H1 (cell line): Measurements from ENCODE around the gene SIGLEC11. TPM values are rescaled to one million over a fixed set of nuclear protein-coding genes. Genes with fewer than 3 reads are reported as not detected.

ENCODE experiments used
- CTCF ChIA-PET: fragments of 300-600 bp; sonication (Branson Sonifier 250); formaldehyde crosslinking; loops from one replicate; lab custom pipeline; 2021; ENCODE audit not compliant: partially characterized antibody; lab: Charles Lee
- POLR2A ChIA-PET: fragments of 300-600 bp; sonication (Branson Sonifier 250); formaldehyde crosslinking; loops from one replicate; lab custom pipeline; 2021; ENCODE audit warnings: inconsistent platforms; ENCODE audit not compliant: partially characterized antibody; lab: Charles Lee
- DNase-seq, 2 experiments: peaks; one replicate each; pipeline versions ENCODE4 v3.0.0 to v3.0.0-alpha.2; 2010 to 2022; ENCODE audit warnings: low spot score in 2 of 2, low read depth in 1 of 2, mixed read lengths in 1 of 2
- FAIRE-seq: peaks from 2 replicates; lab custom pipeline; 2011; peaks lifted over from hg19 to GRCh38; lab: Jason Lieb, UNC
- H2AFZ ChIP-seq: 2 replicates; pipeline ENCODE4 v1.8.1; 2012; ENCODE audit warnings: low read length, inconsistent platforms
- H2AK5ac ChIP-seq: 2 replicates; pipeline ENCODE4 v1.6.1; 2013; ENCODE audit warnings: low read depth, low read length
- H2BK120ac ChIP-seq: replicated peaks from 2 replicates; pipeline ENCODE3; 2013; ENCODE audit warnings: low read depth, low read length, inconsistent platforms
- H2BK12ac ChIP-seq: 2 replicates; pipeline ENCODE4 v1.6.1; 2013; ENCODE audit warnings: low read depth, low read length
- H2BK15ac ChIP-seq: 2 replicates; pipeline ENCODE4 v1.6.1; 2013; ENCODE audit warnings: low read length
- H2BK20ac ChIP-seq: 2 replicates; pipeline ENCODE4 v1.6.1; 2013; ENCODE audit warnings: low read length
- H2BK5ac ChIP-seq: 2 replicates; pipeline ENCODE4 v1.6.1; 2013; ENCODE audit warnings: low read depth, low read length
- H3K14ac ChIP-seq: 2 replicates; pipeline ENCODE4 v1.6.1; 2013; ENCODE audit warnings: inconsistent platforms; ENCODE audit not compliant: insufficient read length
- H3K18ac ChIP-seq: 2 replicates; pipeline ENCODE4 v1.6.1; 2013; ENCODE audit warnings: low read length; ENCODE audit errors: extremely low read depth
- H3K23ac ChIP-seq: 2 replicates; pipeline ENCODE4 v1.6.1; 2013; ENCODE audit warnings: inconsistent platforms; ENCODE audit not compliant: insufficient read length
- H3K23me2 ChIP-seq: 2 replicates; pipeline ENCODE4 v1.6.1; 2013; ENCODE audit warnings: low read depth, low read length
- H3K27ac ChIP-seq: 2 replicates; pipeline ENCODE4 v1.6.1; 2011; ENCODE audit warnings: low read depth, low read length, inconsistent platforms
- H3K27me3 ChIP-seq, 4 experiments: replicated peaks in 1 of 4; 1 replicate in 1 of 4; 2 replicates in 3 of 4; pipeline versions ENCODE4 v1.6.1 to v1.8.1; 2011 to 2013; ENCODE audit warnings: low read length in 3 of 4, mild to moderate bottlenecking in 3 of 4, inconsistent platforms in 2 of 4, mixed read lengths in 2 of 4, moderate library complexity in 1 of 4; ENCODE audit not compliant: control insufficient read depth in 3 of 4, insufficient read depth in 3 of 4; ENCODE audit errors: extremely low read depth in 1 of 4
- H3K36me3 ChIP-seq, 4 experiments: 2 replicates each; pipeline versions ENCODE4 v1.6.1 to v1.8.1; 2011 to 2013; ENCODE audit warnings: mild to moderate bottlenecking in 4 of 4, low read length in 3 of 4, moderate library complexity in 2 of 4, control low read depth in 1 of 4, inconsistent platforms in 1 of 4; ENCODE audit not compliant: insufficient read depth in 4 of 4, control insufficient read depth in 2 of 4
- H3K4ac ChIP-seq: replicated peaks from 2 replicates; pipeline ENCODE3; 2013; ENCODE audit warnings: low read length, low read depth, mixed read lengths, inconsistent platforms; ENCODE audit not compliant: insufficient read length
- H3K4me1 ChIP-seq, 4 experiments: replicated peaks in 1 of 4; 1 replicate in 1 of 4; 2 replicates in 3 of 4; pipeline versions ENCODE4 v1.6.1 to v1.8.1; 2011 to 2013; ENCODE audit warnings: low read length in 3 of 4, inconsistent platforms in 2 of 4, mixed read lengths in 1 of 4; ENCODE audit not compliant: insufficient read depth in 4 of 4, control insufficient read depth in 3 of 4
- H3K4me2 ChIP-seq, 2 experiments: 2 replicates each; pipeline versions ENCODE4 v1.6.1 to v1.8.1; 2011 to 2013; ENCODE audit warnings: low read depth in 2 of 2, low read length in 2 of 2, control low read depth in 1 of 2, inconsistent platforms in 1 of 2, mild to moderate bottlenecking in 1 of 2; ENCODE audit not compliant: insufficient read depth in 1 of 2
- H3K4me3 ChIP-seq, 4 experiments: fragments of 200-600, 300-600 bp in 1 of 4; sonication (generic), shearing (Covaris generic), sonication (Bioruptor Twin) in 1 of 4; 2 replicates each; pipeline versions ENCODE4 v1.5.1 to v1.8.1; 2011 to 2016; ENCODE audit warnings: low read length in 4 of 4, low read depth in 3 of 4, control low read depth in 2 of 4, inconsistent platforms in 2 of 4, mild to moderate bottlenecking in 2 of 4, mixed read lengths in 1 of 4, moderate library complexity in 1 of 4; ENCODE audit not compliant: insufficient read depth in 2 of 4; ENCODE audit errors: extremely low read depth in 1 of 4
- H3K56ac ChIP-seq: replicated peaks from 2 replicates; pipeline ENCODE3; 2013; ENCODE audit warnings: low read depth, mild to moderate bottlenecking, mixed read lengths, low read length, inconsistent platforms; ENCODE audit not compliant: insufficient read length
- H3K79me1 ChIP-seq: 2 replicates; pipeline ENCODE4 v1.6.1; 2013; ENCODE audit warnings: low read depth, low read length, control low read depth
- H3K79me2 ChIP-seq, 2 experiments: 2 replicates each; pipeline versions ENCODE4 v1.6.1 to v1.8.1; 2012 to 2013; ENCODE audit warnings: low read length in 2 of 2, mild to moderate bottlenecking in 2 of 2, inconsistent platforms in 1 of 2; ENCODE audit not compliant: insufficient read depth in 2 of 2, control insufficient read depth in 1 of 2
- H3K9ac ChIP-seq, 4 experiments: replicated peaks in 1 of 4; 1 replicate in 1 of 4; 2 replicates in 3 of 4; pipeline versions ENCODE4 v1.6.1 to v1.8.1; 2011 to 2013; ENCODE audit warnings: low read depth in 3 of 4, low read length in 3 of 4, control low read depth in 2 of 4, mild to moderate bottlenecking in 2 of 4, moderate library complexity in 2 of 4, inconsistent platforms in 1 of 4; ENCODE audit errors: extremely low read depth in 1 of 4
- H3K9me3 ChIP-seq, 2 experiments: 2 replicates each; pipeline versions ENCODE4 v1.6.1 to v1.8.1; 2012 to 2013; ENCODE audit warnings: mild to moderate bottlenecking in 2 of 2, moderate library complexity in 2 of 2, control low read depth in 1 of 2, inconsistent platforms in 1 of 2, low read depth in 1 of 2, low read length in 1 of 2, mixed read lengths in 1 of 2; ENCODE audit not compliant: insufficient read depth in 2 of 2
- H4K20me1 ChIP-seq, 2 experiments: replicated peaks in 1 of 2; 2 replicates each; pipeline versions ENCODE3 to v1.8.1; 2011 to 2013; ENCODE audit warnings: inconsistent platforms in 2 of 2, low read length in 2 of 2, mild to moderate bottlenecking in 1 of 2; ENCODE audit not compliant: insufficient read depth in 2 of 2, control insufficient read depth in 1 of 2
- H4K5ac ChIP-seq: 2 replicates; pipeline ENCODE4 v1.6.1; 2013; ENCODE audit warnings: low read length, low read depth, mixed read lengths, inconsistent platforms; ENCODE audit not compliant: insufficient read length
- H4K8ac ChIP-seq: 2 replicates; pipeline ENCODE4 v1.8.0; 2013; ENCODE audit warnings: mild to moderate bottlenecking, moderate library complexity, low read length, inconsistent platforms; ENCODE audit not compliant: insufficient read depth; ENCODE audit errors: extremely low read depth
- H4K91ac ChIP-seq: replicated peaks from 2 replicates; pipeline ENCODE3; 2013; ENCODE audit warnings: low read length, mixed read lengths, inconsistent platforms; ENCODE audit not compliant: insufficient read length
- CHD2 ChIP-seq: IDR thresholded peaks from 2 replicates; pipeline ENCODE4 v1.6.1; 2012; ENCODE audit warnings: low read length, improper control_type of control experiment
- KDM4A ChIP-seq: IDR thresholded peaks from one replicate; pipeline ENCODE4 v1.7.1; 2012; ENCODE audit warnings: low read depth, mild to moderate bottlenecking, moderate library complexity, low read length, inconsistent platforms; ENCODE audit not compliant: severe bottlenecking
- POLR2AphosphoS5 ChIP-seq: IDR thresholded peaks from 2 replicates; pipeline ENCODE4 v1.6.1; 2011; ENCODE audit warnings: low read depth, low read length
- RNF2 ChIP-seq: fragments of 200-900, 300-1000 bp; sonication (generic); IDR thresholded peaks from 2 replicates; pipeline ENCODE4 v1.7.1; 2016; ENCODE audit warnings: borderline replicate concordance, low read depth, mild to moderate bottlenecking, antibody characterized with exemption, low read length; ENCODE audit not compliant: poor library complexity, severe bottlenecking; ENCODE audit errors: missing control alignments
- WGBS, 2 experiments: shearing (Covaris generic) in 1 of 2; methylation state at CpG; one replicate each; pipeline versions ENCODE4 v1.1.6 to v1.1.7; 2013 to 2015; ENCODE audit warnings: low lambda C conversion rate in 2 of 2, mixed read lengths in 2 of 2, inconsistent platforms in 1 of 2, low coverage in 1 of 2, missing lambda C conversion rate in 1 of 2; ENCODE audit not compliant: insufficient replicate concordance in 2 of 2, insufficient coverage in 1 of 2, insufficient read length in 1 of 2; ENCODE audit errors: extremely low coverage in 1 of 2, missing lambda C conversion rate in 1 of 2; 5-methylcytosine and 5-hydroxymethylcytosine counted together
- polyA plus RNA-seq, 7 experiments: library from polyadenylated mRNA; depleted of rRNA in 3 of 7; stranded (reverse) in 5 of 7; unstranded in 2 of 7; fragments of >200 nt in 5 of 7; fragments of 200-250 nt in 2 of 7; gene quantifications; 1 replicate in 5 of 7; 2 replicates in 1 of 7; 4 replicates in 1 of 7; pipeline versions ENCODE4 v1.2.1 to v1.2.3, GENCODE V29; 2011 to 2013; ENCODE audit warnings: missing spikeins in 2 of 7, mixed read lengths in 2 of 7
- total RNA-seq: library from RNA; stranded (reverse); fragmentation: NEBNext Ultra II Directional; extraction: Animal tissue kit (Norgen Biotek cat#: 25700); gene quantifications from 2 replicates; pipeline ENCODE4 v1.2.1, GENCODE V29; 2021
- TF ChIP-seq, protein P1 (sequence below), 3 experiments: IDR thresholded peaks; 1 replicate in 2 of 3; 2 replicates in 1 of 3; pipeline versions ENCODE4 v1.5.1 to v1.6.1; 2011; ENCODE audit warnings: low read length in 3 of 3, mild to moderate bottlenecking in 3 of 3, inconsistent platforms in 2 of 3, low read depth in 1 of 3, moderate library complexity in 1 of 3; ENCODE audit not compliant: insufficient read depth in 1 of 3; ENCODE audit errors: control extremely low read depth in 1 of 3

Gene SIGLEC11
- total and polyA plus RNA-seq, 2 of the 8 experiments (the other 6 are each of a cell fraction or from before 2014, with no cell fraction given) = 0.18 TPM; not detected in 1

DNA sequence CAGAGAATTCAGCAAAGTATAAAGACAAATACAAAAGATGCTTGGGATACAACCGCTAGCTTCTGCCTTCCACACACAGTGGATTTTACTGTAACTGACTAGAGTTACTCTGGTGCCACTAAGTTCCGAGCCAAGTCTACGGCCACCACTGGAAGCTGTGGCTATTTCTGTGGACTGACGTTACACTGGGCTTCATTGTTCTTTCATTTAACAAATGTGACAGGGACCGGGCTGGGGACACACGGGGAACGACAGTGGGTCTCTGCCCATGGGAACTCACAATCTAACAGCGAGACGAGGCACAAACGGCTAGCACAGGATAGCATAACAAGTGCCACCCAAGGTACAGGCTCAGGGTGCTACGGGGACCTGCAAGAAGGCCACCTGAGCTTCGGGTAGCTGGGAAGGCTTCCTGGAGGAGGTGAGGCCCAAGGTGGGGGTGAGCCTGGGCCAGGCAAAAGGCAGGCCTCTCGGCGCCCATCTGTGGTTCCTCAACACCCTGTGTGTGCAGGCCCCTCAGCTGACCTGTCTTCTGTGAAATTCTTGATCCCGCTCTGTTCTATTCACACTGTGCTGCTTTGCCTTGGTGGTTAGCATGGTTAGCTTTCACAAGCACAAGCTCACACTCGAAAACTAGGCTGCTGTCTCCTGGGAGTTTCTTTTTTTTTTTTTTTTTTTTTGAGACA is 54.0 kb downstream of the SIGLEC11 start:
- 0 out of 2 replicates have a peak overlapping the region, but pooled peaks have one; percentile 53 for H2AK5ac ChIP-seq
- H3K18ac ChIP-seq = no peak overlapping the region
- WGBS, 2 experiments = 89% methylated on average over 16 of the region's 16 CpGs; no CpG with 5 or more reads in 1 of the 2 experiments
- H2BK5ac ChIP-seq = no peak overlapping the region; the same call in 1 of the 2 replicates
- H3K4me1 ChIP-seq = peaks cover 0 to 6% (median 3%) of the 10 kb centered on the region in 4 experiments; a peak in 3 of 7 replicates
- H3K27me3 ChIP-seq = no peaks in the 10 kb centered on the region; a peak in 1 of 7 replicates
- H4K5ac ChIP-seq = no peak overlapping the region
- ChIA-PET POLR2A (interaction anchor here (0.7 to 19.2 kb wide), 7 partner anchors 10 to 222 kb away, joined by 3 to 373 read pairs (median 4); partner anchors contain the start of genes ATF5, IL4I1 and NUP62), CTCF (interaction anchor here (0.8 to 4.8 kb wide), 5 partner anchors 10 to 331 kb away, joined by 3 to 20 read pairs (median 3); partner anchors contain the start of gene IL4I1)
- H3K79me1 ChIP-seq = peaks cover 7% of the 10 kb centered on the region; the same call in 1 of the 2 replicates
- DNase-seq = no peak
- H3K23ac ChIP-seq = no peak overlapping the region
- 0 out of 2 replicates have a peak, but pooled peaks have one; percentile 43 for TF ChIP-seq POLR2AphosphoS5
- TF ChIP-seq RNF2 = no peak
- TF ChIP-seq, protein P1, sequence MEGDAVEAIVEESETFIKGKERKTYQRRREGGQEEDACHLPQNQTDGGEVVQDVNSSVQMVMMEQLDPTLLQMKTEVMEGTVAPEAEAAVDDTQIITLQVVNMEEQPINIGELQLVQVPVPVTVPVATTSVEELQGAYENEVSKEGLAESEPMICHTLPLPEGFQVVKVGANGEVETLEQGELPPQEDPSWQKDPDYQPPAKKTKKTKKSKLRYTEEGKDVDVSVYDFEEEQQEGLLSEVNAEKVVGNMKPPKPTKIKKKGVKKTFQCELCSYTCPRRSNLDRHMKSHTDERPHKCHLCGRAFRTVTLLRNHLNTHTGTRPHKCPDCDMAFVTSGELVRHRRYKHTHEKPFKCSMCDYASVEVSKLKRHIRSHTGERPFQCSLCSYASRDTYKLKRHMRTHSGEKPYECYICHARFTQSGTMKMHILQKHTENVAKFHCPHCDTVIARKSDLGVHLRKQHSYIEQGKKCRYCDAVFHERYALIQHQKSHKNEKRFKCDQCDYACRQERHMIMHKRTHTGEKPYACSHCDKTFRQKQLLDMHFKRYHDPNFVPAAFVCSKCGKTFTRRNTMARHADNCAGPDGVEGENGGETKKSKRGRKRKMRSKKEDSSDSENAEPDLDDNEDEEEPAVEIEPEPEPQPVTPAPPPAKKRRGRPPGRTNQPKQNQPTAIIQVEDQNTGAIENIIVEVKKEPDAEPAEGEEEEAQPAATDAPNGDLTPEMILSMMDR (IDR thresholded peaks at IDR 0.05; ENCODE audit: control extremely low read depth in 1 of 3, insufficient read depth in 1 of 3, low read depth in 1 of 3, low read length in 3 of 3) = no peak
- no peak for TF ChIP-seq KDM4A
- no peak for TF ChIP-seq CHD2
- TF ChIP-seq, all 59 proteins: peak for 1
- Histone ChIP-seq H2BK20ac (no peak overlapping the region), H3K79me2 (peaks cover 0 to 11% of the 10 kb centered on the region in 2 experiments; a peak in 1 of 4 replicates), H3K4me3 (no peak overlapping the region), H2AFZ (no peak overlapping the region), H4K91ac (no peak overlapping the region), H4K20me1 (peaks cover 32 to 34% of the 10 kb centered on the region in 2 experiments), H3K23me2 (no peaks in the 10 kb centered on the region), H3K9me3 (no peaks in the 10 kb centered on the region), H3K4ac (no peak overlapping the region), H3K27ac (peak overlapping the region; percentile 15; the same call in 1 of the 2 replicates), H3K14ac (no peak overlapping the region), H2BK120ac (no peak overlapping the region), H4K8ac (no peak overlapping the region), H3K9ac (no peak overlapping the region), H3K4me2 (no peak overlapping the region; a peak in 1 of 4 replicates), H3K56ac (no peak overlapping the region), H2BK12ac (no peak overlapping the region), H3K36me3 (peaks cover 18 to 41% (median 26%) of the 10 kb centered on the region in 4 experiments; a peak in 7 of 8 replicates), H2BK15ac (no peak overlapping the region)
- no peak for FAIRE-seq
